Vagina (tissue), 2 donors: Measurements from ENCODE around the gene IGF2BP1. TPM values are rescaled to one million over a fixed set of nuclear protein-coding genes. Genes with fewer than 3 reads are reported as not detected.
A peak's percentile ranks its signal among the peaks of the same experiment; 100 is the strongest.
"Not testable (repeated sequence)": the region's sequence is repeated elsewhere in the genome, so short reads cannot be mapped to it uniquely, and the experiment has no call there.

Experiments used
- DNase-seq, 2 donors: peaks; one replicate each; pipeline ENCODE4 v3.0.0-alpha.2; 2017; ENCODE audit errors: extremely low spot score in 2 of 2
- H3K27ac ChIP-seq: fragments of 200-600 bp; sonication (generic); one replicate; pipeline ENCODE4 v1.5.1; 2019
- H3K27me3 ChIP-seq: fragments of 200-600 bp; sonication (generic); one replicate; pipeline ENCODE4 v1.5.1; 2019
- H3K36me3 ChIP-seq, 2 donors: fragments of 200-600 bp; sonication (generic); one replicate each; pipeline ENCODE4 v1.5.1; 2017 to 2019
- H3K4me1 ChIP-seq: fragments of 200-600 bp; sonication (generic); one replicate; pipeline ENCODE4 v1.5.1; 2019
- H3K4me3 ChIP-seq, 2 donors: fragments of 200-600 bp; sonication (generic); 1 replicate in 1 of 2; 2 replicates in 1 of 2; pipeline ENCODE4 v1.5.1; 2016 to 2019
- H3K9me3 ChIP-seq: fragments of 200-600 bp; sonication (generic); one replicate; pipeline ENCODE4 v1.5.1; 2019
- POLR2A ChIP-seq, 2 donors: fragments of 450-650 bp; IDR thresholded peaks; one replicate each; pipeline ENCODE4 v1.6.1; 2017; ENCODE audit warnings: antibody characterized with exemption in 2 of 2, mild to moderate bottlenecking in 2 of 2, moderate library complexity in 2 of 2
- POLR2AphosphoS5 ChIP-seq, 2 donors: sonication (generic); formaldehyde crosslinking; IDR thresholded peaks; one replicate each; pipeline ENCODE4 v1.9.0; 2017; ENCODE audit warnings: antibody characterized with exemption in 2 of 2, mild to moderate bottlenecking in 2 of 2, low read depth in 1 of 2; ENCODE audit not compliant: insufficient read depth in 1 of 2
- intact Hi-C: fragments of 100-400 bp; cut with DNase I; formaldehyde crosslinking; loops from one replicate; pipeline ENCODE4 v1.15.1; 2023
- total RNA-seq: library from RNA; depleted of rRNA; stranded (reverse); fragments of >200 nt; gene quantifications from one replicate; pipeline ENCODE4 v1.2.3, GENCODE V29; 2016
- TF ChIP-seq, protein P1 (sequence below), 3 experiments: fragments of 450-650 bp in 2 of 3; fragments of 200-600 bp in 1 of 3; sonication (generic) in 1 of 3; IDR thresholded peaks; one replicate each; pipeline ENCODE4 v1.5.1; 2017 to 2019; ENCODE audit warnings: antibody characterized with exemption in 3 of 3, mild to moderate bottlenecking in 2 of 3, moderate library complexity in 2 of 3

IGF2BP1 gene
- total RNA-seq, 1 donor from 2014 or later: not detected

DNA sequence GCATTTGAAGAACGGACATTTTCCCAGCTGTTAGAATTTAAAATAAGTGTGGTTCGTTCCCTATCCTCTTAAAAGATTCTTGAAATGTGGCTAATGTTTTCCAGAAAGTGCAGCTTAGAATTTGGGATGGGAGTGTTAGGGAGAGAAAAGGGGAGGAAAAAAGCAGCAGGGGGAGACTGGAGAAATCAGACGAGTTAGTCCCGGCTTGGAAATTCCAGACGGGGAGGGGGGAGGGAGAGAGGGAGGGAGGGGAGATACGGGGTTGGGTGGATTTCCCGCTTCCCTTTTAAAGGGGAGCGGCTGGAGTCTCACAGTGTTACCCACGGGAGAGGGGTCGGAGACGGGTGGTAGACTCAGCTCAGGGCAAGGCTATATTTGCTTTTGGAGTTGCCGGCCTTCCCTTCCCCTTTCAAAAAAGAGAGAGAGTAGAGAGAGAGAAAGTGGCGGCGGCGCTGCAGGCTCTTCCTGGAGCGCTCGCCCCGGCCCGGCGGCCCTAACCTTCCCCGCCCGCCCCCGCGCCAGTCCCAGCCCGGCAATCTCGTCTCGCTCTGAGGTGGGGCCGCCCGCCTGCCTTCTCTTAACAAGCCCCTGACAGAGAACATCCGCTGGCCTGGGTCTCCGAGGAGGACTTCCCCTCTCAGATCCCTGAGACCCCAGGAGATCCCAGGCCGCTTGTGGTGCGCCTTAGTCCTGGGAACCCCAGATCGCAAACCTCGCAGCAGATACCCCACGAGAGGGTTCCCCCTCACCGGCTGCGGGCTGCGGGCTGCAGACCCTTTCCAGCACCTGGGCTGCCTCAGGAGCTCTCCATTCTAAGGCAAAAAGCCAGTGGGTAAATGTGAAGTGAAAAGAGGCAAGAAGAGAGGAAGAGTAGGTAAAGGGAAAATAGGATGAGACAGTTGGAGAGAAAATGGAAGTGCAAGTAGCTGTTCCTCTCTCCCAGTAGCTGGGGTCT lies 6.6 kb downstream of the IGF2BP1 start:
- no peaks in the 10 kb centered on the region for H3K36me3 ChIP-seq
- peaks cover 4% of the 10 kb centered on the region for H3K27me3 ChIP-seq
- TF ChIP-seq POLR2AphosphoS5 (IDR thresholded peaks at IDR 0.05; ENCODE audit: insufficient read depth in 1 of 2, low read depth in 1 of 2) (no peak), POLR2A (IDR thresholded peaks at IDR 0.05) (no peak)
- TF ChIP-seq, protein P1, sequence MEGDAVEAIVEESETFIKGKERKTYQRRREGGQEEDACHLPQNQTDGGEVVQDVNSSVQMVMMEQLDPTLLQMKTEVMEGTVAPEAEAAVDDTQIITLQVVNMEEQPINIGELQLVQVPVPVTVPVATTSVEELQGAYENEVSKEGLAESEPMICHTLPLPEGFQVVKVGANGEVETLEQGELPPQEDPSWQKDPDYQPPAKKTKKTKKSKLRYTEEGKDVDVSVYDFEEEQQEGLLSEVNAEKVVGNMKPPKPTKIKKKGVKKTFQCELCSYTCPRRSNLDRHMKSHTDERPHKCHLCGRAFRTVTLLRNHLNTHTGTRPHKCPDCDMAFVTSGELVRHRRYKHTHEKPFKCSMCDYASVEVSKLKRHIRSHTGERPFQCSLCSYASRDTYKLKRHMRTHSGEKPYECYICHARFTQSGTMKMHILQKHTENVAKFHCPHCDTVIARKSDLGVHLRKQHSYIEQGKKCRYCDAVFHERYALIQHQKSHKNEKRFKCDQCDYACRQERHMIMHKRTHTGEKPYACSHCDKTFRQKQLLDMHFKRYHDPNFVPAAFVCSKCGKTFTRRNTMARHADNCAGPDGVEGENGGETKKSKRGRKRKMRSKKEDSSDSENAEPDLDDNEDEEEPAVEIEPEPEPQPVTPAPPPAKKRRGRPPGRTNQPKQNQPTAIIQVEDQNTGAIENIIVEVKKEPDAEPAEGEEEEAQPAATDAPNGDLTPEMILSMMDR (IDR thresholded peaks at IDR 0.05): no peak

DNA sequence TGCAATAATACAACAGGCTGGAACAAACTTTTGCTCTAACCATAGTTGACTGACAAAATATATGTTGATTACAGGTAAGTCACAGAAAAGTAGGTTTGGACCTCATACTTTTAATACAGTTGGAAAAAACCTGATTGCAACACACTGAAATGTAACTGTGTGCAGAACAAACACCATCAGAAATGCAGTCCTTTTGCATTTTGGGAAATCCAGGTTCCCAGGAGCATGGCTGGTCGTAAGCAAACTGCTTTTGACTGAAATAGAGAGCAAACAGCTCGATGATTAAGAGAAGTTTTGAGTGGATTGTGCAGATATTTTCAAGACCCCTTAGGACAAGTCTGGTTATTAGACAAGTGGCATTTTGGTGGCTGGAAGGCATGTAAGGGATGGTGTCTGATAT lies 8.0 kb downstream of the IGF2BP1 start:
- peak; percentile 13 to 19 for DNase-seq
- TF ChIP-seq, protein P1 (IDR thresholded peaks at IDR 0.05): no peak
- TF ChIP-seq POLR2AphosphoS5 (IDR thresholded peaks at IDR 0.05; ENCODE audit: insufficient read depth in 1 of 2, low read depth in 1 of 2): no peak
- no peak for TF ChIP-seq POLR2A (IDR thresholded peaks at IDR 0.05)
- intact Hi-C loops: loop anchor here (10.0 kb wide), 1 partner anchor 260 kb away; no protein-coding TSS in a partner anchor
- Histone ChIP-seq H3K27ac (no peak overlapping the region), H3K9me3 (no peaks in the 10 kb centered on the region), H3K4me1 (no peaks in the 10 kb centered on the region), H3K27me3 (peaks cover 4% of the 10 kb centered on the region), H3K4me3 (no peak overlapping the region), H3K36me3 (no peaks in the 10 kb centered on the region)

More for the DNA sequence above, 6.6 kb downstream of the IGF2BP1 start:
- DNase-seq: peak; percentile 42 to 85
- H3K4me1 ChIP-seq: no peaks in the 10 kb centered on the region
- no peak overlapping the region for H3K27ac ChIP-seq
- H3K4me3 ChIP-seq: no peak overlapping the region
- intact Hi-C loops: loop anchor here (10.0 kb wide), 1 partner anchor 259 kb away; no protein-coding TSS in a partner anchor
- no peaks in the 10 kb centered on the region for H3K9me3 ChIP-seq

DNA sequence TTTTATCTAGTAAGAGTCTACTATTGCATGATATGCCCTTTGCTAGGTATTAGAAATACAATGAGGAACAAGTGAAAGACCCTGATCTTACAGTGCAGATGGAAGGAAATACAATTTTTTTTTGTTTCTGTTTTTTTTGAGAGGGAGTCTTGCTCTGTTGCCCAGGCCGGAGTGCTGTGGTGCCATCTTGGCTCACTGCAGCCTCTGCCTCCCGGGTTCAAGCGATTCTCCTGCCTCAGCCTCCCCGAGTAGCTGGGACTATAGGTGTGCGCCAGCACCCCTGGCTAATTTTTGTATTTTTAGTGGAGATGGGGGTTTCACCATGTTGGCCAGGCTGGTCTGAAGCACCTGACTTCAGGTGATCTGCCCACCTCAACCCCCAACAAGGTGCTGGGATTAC lies 11.7 kb downstream of the IGF2BP1 start:
- not testable (repeated sequence) for H3K4me1 ChIP-seq, H3K27me3 ChIP-seq, H3K4me3 ChIP-seq, H3K27ac ChIP-seq, H3K36me3 ChIP-seq, H3K9me3 ChIP-seq
- DNase-seq: peak in 1 of 2 donors; percentile 34
- intact Hi-C loops: loop anchor here (10.0 kb wide), 1 partner anchor 264 kb away; no protein-coding TSS in a partner anchor

DNA sequence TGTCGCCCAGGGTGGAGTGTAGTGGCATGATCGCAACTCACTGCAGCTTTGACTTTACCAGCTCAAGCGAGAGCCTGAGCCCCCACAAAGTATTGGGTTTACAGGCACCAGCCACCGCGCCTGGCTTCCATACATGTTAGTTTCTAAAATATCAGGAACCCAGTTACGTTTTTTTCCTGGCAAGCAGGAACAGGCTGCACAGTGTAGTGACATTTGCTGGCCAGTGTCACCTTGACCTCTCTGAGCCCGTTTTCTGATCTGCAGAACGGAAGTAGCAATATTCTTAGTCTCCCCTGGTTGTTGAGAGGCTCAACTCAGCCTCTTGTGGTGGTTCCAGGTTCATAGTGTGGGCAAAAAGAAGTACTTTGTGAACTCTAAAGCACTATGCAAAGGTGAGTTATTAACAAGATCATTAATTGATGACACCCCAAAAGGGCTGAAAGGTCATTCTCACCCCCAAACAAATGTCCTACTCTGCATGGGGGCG lies 15.6 kb downstream of the IGF2BP1 start:
- peaks cover 18% of the 10 kb centered on the region for H3K4me1 ChIP-seq
- H3K36me3 ChIP-seq: no peaks in the 10 kb centered on the region
- H3K27me3 ChIP-seq: no peaks in the 10 kb centered on the region
- TF ChIP-seq, protein P1 (IDR thresholded peaks at IDR 0.05): no peak
- TF ChIP-seq POLR2AphosphoS5 (IDR thresholded peaks at IDR 0.05; ENCODE audit: insufficient read depth in 1 of 2, low read depth in 1 of 2) (no peak), POLR2A (IDR thresholded peaks at IDR 0.05) (no peak)
- intact Hi-C loops: no loop called here
- peak in 1 of 2 donors; percentile 29 for DNase-seq
- no peak overlapping the region for H3K27ac ChIP-seq
- H3K9me3 ChIP-seq: no peaks in the 10 kb centered on the region
- H3K4me3 ChIP-seq: no peak overlapping the region

DNA sequence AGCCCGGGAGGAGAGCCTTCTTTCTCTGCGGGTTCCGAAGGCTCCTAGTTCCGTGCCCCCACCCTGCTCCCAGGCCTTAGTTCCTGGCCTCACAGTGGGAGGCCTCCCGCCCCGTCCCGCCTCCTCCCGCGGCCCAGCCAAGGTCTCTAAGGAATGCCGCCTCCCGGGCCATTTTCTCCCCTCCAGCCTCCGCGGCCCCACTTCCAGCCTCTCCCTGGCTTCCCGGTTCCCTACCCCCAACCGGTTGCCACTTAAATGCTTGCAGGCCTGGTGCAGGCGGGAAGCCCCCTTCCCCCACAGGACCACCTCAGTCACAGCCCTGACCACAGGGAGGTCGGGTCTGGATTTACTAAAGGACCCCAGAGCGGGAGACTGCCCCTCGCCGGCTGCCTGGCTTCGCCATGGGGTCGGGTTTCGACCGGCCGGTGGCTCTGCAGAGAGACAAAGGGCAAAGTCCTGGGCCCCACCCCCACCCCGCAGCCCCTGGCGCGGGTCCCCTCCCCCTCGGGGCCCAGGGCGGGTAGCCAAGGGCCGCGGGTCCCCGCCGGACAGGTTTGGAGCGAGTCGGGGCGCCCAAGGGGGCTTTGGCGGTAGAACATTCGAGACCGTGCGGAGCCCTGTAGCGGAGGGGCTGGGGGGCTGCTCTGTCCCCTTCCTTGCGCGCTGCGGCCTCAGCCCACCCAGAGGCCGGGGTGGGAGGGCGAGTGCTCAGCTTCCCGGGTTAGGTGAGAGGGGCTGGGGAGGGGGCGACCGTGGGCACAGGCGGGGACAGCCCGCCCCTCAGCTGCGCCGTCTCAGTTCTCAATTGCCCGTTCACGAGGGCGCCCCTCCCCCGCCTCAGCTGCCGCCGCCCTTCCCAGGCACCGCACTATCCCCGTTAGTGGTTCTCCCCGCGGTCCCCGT lies 16.4 kb downstream of the IGF2BP1 start:
- intact Hi-C loops: no loop called here
- no peaks in the 10 kb centered on the region for H3K27me3 ChIP-seq
- no peak for TF ChIP-seq POLR2A (IDR thresholded peaks at IDR 0.05)
- TF ChIP-seq, protein P1 (IDR thresholded peaks at IDR 0.05): no peak
- no peak for TF ChIP-seq POLR2AphosphoS5 (IDR thresholded peaks at IDR 0.05; ENCODE audit: insufficient read depth in 1 of 2, low read depth in 1 of 2)
- no peaks in the 10 kb centered on the region for H3K36me3 ChIP-seq
- peak overlapping the region in 1 of 2 donors; percentile 10 for H3K4me3 ChIP-seq
- DNase-seq: peak; percentile 20 to 87
- no peak overlapping the region for H3K27ac ChIP-seq
- peaks cover 18% of the 10 kb centered on the region for H3K4me1 ChIP-seq
- no peaks in the 10 kb centered on the region for H3K9me3 ChIP-seq
